Activated CD4-positive, alpha-beta T cell treated with anti-CD3 and anti-CD28 coated beads, Interleukin-2, amount 50 U/mL, for 4 hours (primary cell): ENCODE results near the gene SAT1.

Experiments used
- DNase-seq, 2 experiments: peaks; one replicate each; pipeline ENCODE4 v3.0.0-alpha.2; 2020

SAT1 gene

DNA sequence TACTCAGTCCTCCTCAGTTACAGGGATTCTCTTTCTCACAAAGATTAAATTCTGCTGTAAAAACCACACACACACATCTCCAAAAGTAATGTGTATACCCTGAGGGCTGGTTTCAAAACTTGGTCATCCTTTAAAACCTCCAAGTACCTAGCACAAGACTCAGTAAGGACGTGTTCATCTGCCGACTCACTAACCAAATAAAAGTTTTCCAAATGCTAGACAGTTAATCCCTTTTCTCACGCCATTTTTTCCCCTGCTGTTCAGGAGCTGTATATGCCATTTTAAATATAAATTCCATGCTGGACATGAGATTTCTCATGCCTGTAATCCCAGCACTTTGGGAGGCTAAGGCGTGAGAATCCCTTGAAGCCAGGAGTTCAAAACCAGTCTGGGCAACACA lies 3.9 kb upstream of the SAT1 start:
- DNase-seq, result no peak

- no peak for DNase-seq
Observed at GRCh38 chrX:23782455-23782854, 518 bp upstream of the SAT1 start.

GRCh38 chrX:23783589-23784469 lies 856 bp downstream of the SAT1 start:
- no peak for DNase-seq

GRCh38 chrX:23784470-23785331 lies 1.7 kb downstream of the SAT1 start:
- no peak for DNase-seq

GRCh38 chrX:23785580-23785979 lies 2.6 kb downstream of the SAT1 start:
- DNase-seq, result no peak

- DNase-seq, result no peak
Observed at GRCh38 chrX:23786268-23786815, 3.4 kb downstream of the SAT1 start.

DNA sequence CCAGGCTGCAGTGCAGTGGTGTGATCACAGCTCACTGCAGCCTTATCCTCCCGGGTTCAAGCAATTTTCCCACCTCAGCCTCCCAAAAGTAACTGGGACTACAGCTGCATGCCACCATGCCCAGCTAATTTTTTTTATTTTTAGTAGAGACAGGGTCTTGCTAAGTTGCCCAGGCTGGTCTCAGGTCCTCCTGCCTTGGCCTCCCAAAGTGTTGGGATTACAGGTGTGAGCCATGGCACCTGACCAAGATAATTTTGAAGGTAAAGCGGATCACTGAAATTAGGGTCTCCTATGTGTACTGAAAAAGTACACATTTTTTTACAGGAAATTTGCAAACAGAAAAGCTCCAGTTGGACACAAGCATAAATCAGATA lies 4.8 kb downstream of the SAT1 start:
- no peak for DNase-seq

DNA sequence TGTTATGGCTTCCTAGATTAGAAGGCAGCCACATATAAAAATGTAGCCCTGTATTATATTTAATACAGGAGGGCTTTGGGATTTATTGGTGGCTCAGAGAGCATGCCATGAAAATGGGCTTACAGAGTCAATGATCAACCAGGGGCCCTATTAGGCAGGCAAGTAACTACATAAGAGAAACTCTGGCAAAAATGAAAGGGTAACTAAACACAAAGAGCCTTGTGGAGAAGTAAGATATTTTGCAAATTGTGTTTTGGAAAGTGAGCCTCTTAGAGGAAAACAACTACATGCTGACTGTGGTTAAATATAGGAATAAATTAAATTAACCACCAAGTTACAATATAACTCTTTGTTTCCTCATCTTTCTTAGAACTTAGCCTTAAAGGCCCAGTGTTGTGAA lies 5.5 kb downstream of the SAT1 start:
- DNase-seq, result no peak

DNA sequence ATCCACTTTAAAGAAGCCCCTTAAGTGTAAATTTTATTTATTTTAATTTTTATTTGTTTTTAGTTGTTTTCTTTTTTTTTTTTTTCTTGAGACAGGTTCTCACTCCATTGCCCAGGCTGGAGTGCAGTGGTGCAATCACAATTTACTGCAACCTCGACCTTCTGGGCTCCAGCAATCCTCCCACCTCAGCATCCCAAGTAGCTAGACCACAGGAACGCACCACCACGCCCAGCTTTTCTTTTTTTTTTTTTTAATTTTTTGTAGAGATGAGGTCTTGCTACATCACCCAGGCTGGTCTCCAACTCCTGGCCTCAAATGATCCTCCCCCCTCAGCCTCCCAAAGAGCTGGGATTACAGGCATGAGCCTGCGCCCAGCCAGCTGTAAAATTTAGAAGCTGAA lies 6.0 kb downstream of the SAT1 start:
- DNase-seq, result no peak

GRCh38 chrX:23789386-23790154 lies 6.6 kb downstream of the SAT1 start:
- no peak for DNase-seq

DNA sequence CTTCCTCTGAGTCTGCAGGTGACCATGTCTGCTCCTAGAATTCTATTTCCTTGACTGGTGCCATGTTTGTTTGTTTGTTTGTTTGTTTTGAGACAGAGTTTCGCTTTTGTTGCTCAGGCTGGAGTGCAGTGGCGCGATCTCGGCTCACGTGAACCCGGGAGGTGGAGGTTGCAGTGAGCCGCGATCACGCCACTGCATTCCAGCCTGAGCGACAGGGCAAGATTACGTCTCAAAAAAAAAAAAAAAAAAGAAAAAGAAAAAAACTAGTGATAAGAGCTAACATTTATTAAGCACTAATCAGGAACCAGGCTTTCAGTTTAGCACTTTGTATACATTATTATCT lies 7.2 kb downstream of the SAT1 start:
- no peak for DNase-seq

DNA sequence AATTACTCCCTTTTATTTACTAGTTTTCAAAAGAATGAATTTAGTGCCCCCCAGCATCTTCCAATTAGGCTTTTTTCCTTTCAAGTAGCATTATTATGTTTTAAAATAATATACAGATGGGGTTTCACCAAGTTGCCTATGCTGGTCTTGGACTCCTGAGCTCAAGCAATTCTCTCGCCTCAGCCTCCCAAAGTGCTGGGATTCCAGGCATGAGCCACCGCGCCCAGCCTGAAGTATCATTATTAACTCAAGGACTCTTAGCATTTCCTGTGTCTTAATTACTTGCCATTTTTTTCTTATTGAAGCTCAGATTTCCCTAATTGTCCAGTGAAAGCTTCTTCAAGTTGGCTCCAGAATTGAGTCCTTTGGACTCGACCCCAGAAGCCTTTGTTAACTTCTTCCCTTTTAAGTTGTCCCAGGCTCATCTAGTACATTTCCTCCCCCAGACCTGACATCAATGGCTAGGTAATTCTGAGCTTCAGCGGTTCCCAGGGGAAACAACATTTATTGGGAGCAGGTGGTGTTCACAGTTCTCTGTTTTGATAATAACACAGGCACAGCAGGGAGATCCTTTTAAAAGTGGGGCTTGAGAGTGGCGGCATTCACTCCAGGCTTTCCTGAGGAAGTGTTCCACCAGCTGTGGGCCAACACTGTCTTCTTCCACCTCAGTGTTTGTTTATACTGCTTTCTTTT lies 10.0 kb downstream of the SAT1 start:
- DNase-seq, result no peak

DNA sequence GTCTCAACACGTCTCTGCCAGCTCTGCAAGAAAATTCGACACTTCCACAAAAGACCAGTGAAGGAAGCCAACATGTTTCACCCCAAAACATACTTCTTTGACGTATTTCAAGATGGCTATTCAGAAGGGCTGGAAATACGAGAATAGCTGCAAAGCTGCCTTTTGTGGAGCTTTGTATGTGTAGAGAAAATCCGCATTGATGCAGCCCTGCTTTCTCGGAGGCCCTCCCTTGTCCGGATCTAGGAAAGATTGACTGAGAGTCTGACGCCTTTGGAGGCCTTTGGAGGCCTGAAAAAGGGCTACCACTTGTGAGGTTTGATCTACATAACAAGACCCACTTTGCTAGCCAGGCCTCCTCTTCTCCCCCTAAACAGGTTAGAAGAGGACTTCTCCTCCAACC lies 12.2 kb downstream of the SAT1 start:
- no peak for DNase-seq

DNA sequence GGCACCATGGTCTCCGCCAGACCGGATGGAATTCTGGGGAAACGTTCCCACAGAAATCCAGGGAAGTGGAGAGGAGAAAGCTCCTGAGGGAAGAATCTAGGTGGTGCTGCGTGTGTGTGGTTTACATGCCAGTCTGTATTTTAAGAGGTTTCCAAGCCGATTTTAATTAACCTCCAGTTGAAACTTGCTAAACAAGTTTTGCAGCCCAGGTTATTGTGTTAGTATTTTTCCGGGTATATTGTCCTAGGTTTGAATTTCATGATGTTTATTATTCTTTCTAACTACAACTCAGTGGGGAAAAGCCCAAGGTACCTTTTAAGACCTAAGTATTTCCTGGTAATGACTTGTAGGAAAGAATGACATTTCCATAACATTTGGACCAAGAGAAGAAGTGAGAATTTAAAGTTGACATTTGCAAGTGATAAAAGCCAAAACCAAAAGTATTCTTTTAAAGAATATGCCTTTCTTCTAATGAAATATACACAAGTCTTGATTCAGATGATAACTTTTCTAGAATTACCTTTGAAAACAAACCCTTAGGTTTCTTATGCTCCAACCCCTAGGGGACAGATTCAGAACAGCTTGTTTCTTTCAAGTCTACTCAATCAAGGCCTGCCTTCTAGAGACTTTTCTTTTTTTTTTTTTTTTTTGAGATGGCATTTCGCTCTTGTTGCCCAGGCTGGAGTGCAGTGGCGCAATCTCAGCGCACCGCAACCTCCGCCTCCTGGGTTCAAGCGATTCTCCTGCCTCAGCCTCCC lies 14.6 kb downstream of the SAT1 start:
- DNase-seq, result no peak

DNA sequence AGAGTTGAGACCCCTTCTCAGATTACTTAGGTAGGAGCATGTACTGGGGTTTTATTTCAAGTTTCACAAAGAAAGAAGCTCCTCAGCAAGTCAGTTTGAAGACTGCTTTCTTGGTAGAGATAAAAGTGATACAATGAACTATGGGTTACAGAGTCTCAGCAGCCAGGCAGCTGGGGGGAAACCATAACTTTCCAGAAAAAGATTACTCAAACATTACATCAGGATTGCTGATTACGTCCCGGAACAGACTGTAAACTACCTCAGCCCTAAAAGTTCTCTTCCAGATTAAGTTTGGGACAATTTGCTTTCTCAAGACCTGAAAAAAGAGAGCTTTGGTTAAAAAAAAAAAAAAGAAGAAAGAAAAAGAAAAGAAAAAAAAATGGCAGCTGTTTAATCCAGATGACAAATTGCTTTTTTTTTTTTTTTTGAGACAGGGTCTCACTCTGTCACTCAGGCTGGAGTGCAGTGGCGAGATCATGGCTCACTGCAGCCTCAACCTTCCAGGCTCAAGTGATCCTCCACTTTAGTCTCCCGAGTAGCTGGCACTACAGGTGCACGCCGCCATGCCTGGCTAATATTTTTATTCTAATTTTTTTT lies 16.6 kb downstream of the SAT1 start:
- DNase-seq, result no peak

GRCh38 chrX:23802431-23802830 lies 19.5 kb downstream of the SAT1 start:
- DNase-seq, result no peak

DNA sequence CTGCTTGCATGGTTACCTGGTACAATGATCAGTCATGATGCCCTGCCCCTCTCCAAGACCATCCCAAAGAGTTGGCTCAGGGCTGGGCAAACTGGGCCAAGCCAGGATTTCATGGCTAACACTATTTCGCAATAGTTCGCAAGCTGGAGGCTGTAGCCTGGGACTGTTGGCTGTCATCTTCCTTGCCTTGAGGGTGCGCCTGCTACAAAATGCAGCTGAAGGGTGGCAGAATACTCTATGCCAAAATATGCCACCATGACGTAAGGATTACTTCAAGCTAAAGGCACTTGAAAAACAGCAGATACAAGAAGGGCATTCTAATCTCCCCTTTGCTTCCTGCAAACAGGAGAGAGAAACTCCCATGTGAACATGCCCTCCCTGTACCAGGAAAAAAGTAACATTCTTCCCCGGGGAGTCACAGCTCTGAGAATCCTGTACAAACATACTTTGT lies 21.0 kb downstream of the SAT1 start:
- no peak for DNase-seq

DNA sequence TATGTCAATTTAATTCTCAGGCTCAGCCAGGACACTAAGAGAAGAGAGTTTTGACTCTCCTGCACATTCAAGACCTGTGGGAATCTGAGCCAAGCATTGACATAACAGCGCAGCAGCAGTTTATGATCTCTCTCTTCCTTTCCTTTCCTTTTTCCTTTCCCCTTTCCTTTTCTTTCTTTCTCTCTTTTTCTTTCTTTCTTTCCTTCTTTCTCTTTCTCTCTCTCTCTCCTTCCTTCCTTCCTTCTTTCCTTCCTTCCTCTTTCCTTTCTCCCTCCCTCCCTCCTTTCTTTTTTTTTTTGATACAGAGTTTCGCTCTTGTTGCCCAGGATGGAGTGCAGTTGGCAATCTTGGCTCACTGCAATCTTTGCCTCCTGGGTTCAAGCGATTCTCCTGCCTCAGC lies 21.6 kb downstream of the SAT1 start:
- no peak for DNase-seq

GRCh38 chrX:23805389-23805788 lies 22.4 kb downstream of the SAT1 start:
- DNase-seq, result no peak

- no peak for DNase-seq
Observed at GRCh38 chrX:23810279-23810678, 27.3 kb downstream of the SAT1 start.

DNA sequence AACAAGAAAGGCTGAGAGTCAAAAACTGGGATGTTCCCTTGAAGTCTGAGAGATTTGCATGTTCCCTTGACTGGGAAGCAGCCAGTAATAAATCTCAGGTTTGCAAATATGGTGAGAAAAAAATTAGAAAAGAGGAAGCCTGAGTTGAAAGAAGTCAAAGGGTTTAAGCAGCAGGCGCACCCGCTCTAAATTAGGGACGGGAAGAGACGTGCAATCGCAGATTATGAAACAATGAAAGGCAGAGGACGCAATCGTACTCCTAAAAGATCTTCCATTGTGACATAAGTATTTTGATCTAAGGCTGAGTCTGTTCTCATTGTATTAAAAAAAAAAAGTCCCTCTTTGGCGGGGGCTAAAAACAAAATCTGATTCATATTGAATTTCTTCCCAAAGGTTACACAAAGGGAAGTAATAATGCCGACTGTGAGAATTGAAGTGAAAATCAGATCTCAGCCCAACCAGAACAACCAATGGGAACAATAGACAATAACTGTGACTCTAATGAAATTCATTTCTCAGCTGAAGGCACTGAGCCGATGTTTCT lies 28.2 kb downstream of the SAT1 start:
- no peak for DNase-seq
